GM18508 (cell line): ENCODE measurements around the gene LRP1B.

Source experiments
- ATAC-seq: cut with Tn5 transposase; IDR thresholded peaks from one replicate; pipeline ENCODE4 v1.9.1; 2021; ENCODE audit warnings: moderate number of reproducible peaks; ENCODE audit not compliant: insufficient read depth, unreplicated experiment

LRP1B gene

GRCh38 chr2:141959941-141960340 is 170.9 kb downstream of the LRP1B start:
- ATAC-seq = no peak

- no peak for ATAC-seq
Observed at GRCh38 chr2:141959016-141959415, 171.8 kb downstream of the LRP1B start.

- no peak for ATAC-seq
Observed at GRCh38 chr2:141957827-141958450, 172.9 kb downstream of the LRP1B start.

GRCh38 chr2:141957321-141957720 is 173.5 kb downstream of the LRP1B start:
- ATAC-seq = no peak

- no peak for ATAC-seq
Observed at GRCh38 chr2:141947396-141948114, 183.3 kb downstream of the LRP1B start.

- no peak for ATAC-seq
Observed at GRCh38 chr2:141946016-141946415, 184.8 kb downstream of the LRP1B start.

- no peak for ATAC-seq
Observed at GRCh38 chr2:141943918-141944317, 186.9 kb downstream of the LRP1B start.

- ATAC-seq = no peak
Observed at GRCh38 chr2:141942006-141942789, 188.6 kb downstream of the LRP1B start.

GRCh38 chr2:141941210-141941714 is 189.6 kb downstream of the LRP1B start:
- no peak for ATAC-seq

GRCh38 chr2:141940709-141941108 is 190.1 kb downstream of the LRP1B start:
- ATAC-seq = no peak

GRCh38 chr2:141933226-141933625 is 197.6 kb downstream of the LRP1B start:
- no peak for ATAC-seq

- ATAC-seq = no peak
Observed at GRCh38 chr2:141932261-141932660, 198.6 kb downstream of the LRP1B start.

GRCh38 chr2:141931797-141932196 is 199.0 kb downstream of the LRP1B start:
- no peak for ATAC-seq

- no peak for ATAC-seq
Observed at GRCh38 chr2:141930803-141931202, 200.0 kb downstream of the LRP1B start.

- no peak for ATAC-seq
Observed at GRCh38 chr2:141929331-141930252, 201.2 kb downstream of the LRP1B start.

- ATAC-seq = no peak
Observed at GRCh38 chr2:141928476-141928875, 202.3 kb downstream of the LRP1B start.

GRCh38 chr2:141927536-141927935 is 203.3 kb downstream of the LRP1B start:
- ATAC-seq = no peak

- no peak for ATAC-seq
Observed at GRCh38 chr2:141925511-141925910, 205.3 kb downstream of the LRP1B start.

- ATAC-seq = no peak
Observed at GRCh38 chr2:141923657-141924056, 207.2 kb downstream of the LRP1B start.

GRCh38 chr2:141911485-141912066 is 219.2 kb downstream of the LRP1B start:
- ATAC-seq = peak; percentile 60
